MM.1S (cell line): ENCODE measurements around the gene MACROD2.

ENCODE experiments used
- CTCF ChIP-seq: fragments of 300-600 bp; sonication (generic); IDR thresholded peaks from 2 replicates; pipeline ENCODE4 v1.5.1; 2016; ENCODE audit warnings: antibody characterized with exemption, low read length, mixed read lengths
- EZH2 ChIP-seq: fragments of 300-600 bp; sonication (generic); optimal IDR thresholded peaks from 2 replicates; pipeline ENCODE3; 2017; ENCODE audit warnings: low read depth, mild to moderate bottlenecking, antibody characterized with exemption, low read length, mixed read lengths
- EZH2phosphoT487 ChIP-seq: fragments of 300-600 bp; sonication (generic); IDR thresholded peaks from 2 replicates; pipeline ENCODE4 v1.6.1; 2018; ENCODE audit warnings: antibody characterized with exemption, low read length

GRCh38 chr20:14498772-14499171, 503.5 kb downstream of the MACROD2 start:
- TF ChIP-seq CTCF (no peak), EZH2phosphoT487 (no peak), EZH2 (no peak)
